HepG2 (cell line): ENCODE results near the gene GPC2. TPM values are rescaled to one million over a fixed set of nuclear protein-coding genes. Genes with fewer than 3 reads are reported as not detected.

Experiments
- CHD4 ChIP-seq: fragments of 200-600 bp; sonication (generic); IDR thresholded peaks from 2 replicates; pipeline ENCODE4 v1.7.0; 2017; ENCODE audit warnings: mild to moderate bottlenecking, low read length, borderline replicate concordance
- FOSL2 ChIP-seq: sonication (generic); formaldehyde crosslinking; IDR thresholded peaks from 2 replicates; pipeline ENCODE4 v1.4.0; 2020; ENCODE audit warnings: missing genetic modification reagents
- GABPB1 ChIP-seq: IDR thresholded peaks from 2 replicates; pipeline ENCODE4 v1.6.1; 2016; ENCODE audit warnings: mild to moderate bottlenecking, missing genetic modification reagents, moderate library complexity, missing compliant biosample characterization
- HOXA3 ChIP-seq: sonication (generic); formaldehyde crosslinking; IDR thresholded peaks from 2 replicates; pipeline ENCODE4 v1.5.0; 2020; ENCODE audit warnings: missing genetic modification reagents
- NBN ChIP-seq: fragments of 450-650 bp; conservative IDR thresholded peaks from 2 replicates; pipeline ENCODE4 v1.6.1; 2017
- NFE2L2 ChIP-seq: fragments of 150-350 bp; IDR thresholded peaks from 2 replicates; pipeline ENCODE4 v1.6.1; 2014; ENCODE audit warnings: low read length
- NR2F2 ChIP-seq: IDR thresholded peaks from 2 replicates; pipeline ENCODE4 v1.6.1; 2012; ENCODE audit warnings: low read depth, inconsistent platforms, borderline replicate concordance
- PAF1 ChIP-seq: IDR thresholded peaks from 2 replicates; pipeline ENCODE4 v1.6.1; 2016; ENCODE audit warnings: missing genetic modification reagents, missing compliant biosample characterization
- PTBP1 ChIP-seq: fragments of 200-400 bp; formaldehyde crosslinking; IDR thresholded peaks from 2 replicates; pipeline ENCODE4 v1.6.1; 2018; ENCODE audit warnings: low read length, low read depth; ENCODE audit not compliant: poor library complexity, severe bottlenecking
- REPIN1 ChIP-seq: sonication (generic); formaldehyde crosslinking; IDR thresholded peaks from 2 replicates; pipeline ENCODE4 v1.8.0; 2022; ENCODE audit warnings: missing genetic modification reagents, low read depth, mild to moderate bottlenecking, borderline replicate concordance
- RFX5 ChIP-seq: IDR thresholded peaks from 2 replicates; pipeline ENCODE4 v1.6.1; 2011; ENCODE audit warnings: low read depth, low read length, improper control_type of control experiment
- YEATS2 ChIP-seq: sonication (generic); formaldehyde crosslinking; IDR thresholded peaks from 2 replicates; pipeline ENCODE4 v1.4.0; 2020; ENCODE audit warnings: missing genetic modification reagents, borderline replicate concordance
- ZBTB1 ChIP-seq: sonication (generic); formaldehyde crosslinking; IDR thresholded peaks from 2 replicates; pipeline ENCODE4 v1.4.0; 2020; ENCODE audit warnings: missing genetic modification reagents, borderline replicate concordance
- ZNF501 ChIP-seq: sonication (generic); formaldehyde crosslinking; IDR thresholded peaks from 2 replicates; pipeline ENCODE4 v1.5.1; 2020; ENCODE audit warnings: mild to moderate bottlenecking, moderate library complexity, missing genetic modification reagents
- ZNF776 ChIP-seq: sonication (generic); formaldehyde crosslinking; IDR thresholded peaks from 2 replicates; pipeline ENCODE4 v1.4.0; 2020; ENCODE audit warnings: mild to moderate bottlenecking, missing genetic modification reagents
- polyA plus RNA-seq, 8 experiments: library from polyadenylated mRNA; depleted of rRNA in 3 of 8; stranded (reverse) in 7 of 8; unstranded in 1 of 8; fragments of >200 nt; fragmentation: Illumina TruSeq in 4 of 8; extraction: Trizol in 4 of 8; gene quantifications; 2 replicates each; pipeline versions ENCODE4 v1.2.1 to v1.2.3, GENCODE V29; 2011 to 2016; ENCODE audit warnings: low read depth in 4 of 8, missing spikeins in 1 of 8, mixed read lengths in 1 of 8; ENCODE audit not compliant: insufficient read depth in 1 of 8
- total RNA-seq, 5 experiments: library from RNA; depleted of rRNA; stranded (reverse); fragments of >200 nt; fragmentation: Illumina TruSeq; extraction: Trizol; gene quantifications; 2 replicates each; pipeline ENCODE4 v1.2.3, GENCODE V29; 2016; ENCODE audit warnings: low read depth in 1 of 5
- TF ChIP-seq, protein P1 (sequence below): sonication (generic); formaldehyde crosslinking; conservative IDR thresholded peaks from 2 replicates; pipeline ENCODE4 v1.8.0; 2022; ENCODE audit warnings: low read depth, missing genetic modification reagents
- TF ChIP-seq, protein P2 (sequence below): sonication (generic); formaldehyde crosslinking; IDR thresholded peaks from 2 replicates; pipeline ENCODE4 v1.5.1; 2020; ENCODE audit warnings: mild to moderate bottlenecking, missing genetic modification reagents, moderate library complexity
- TF ChIP-seq, protein P3 (sequence below): sonication (generic); formaldehyde crosslinking; IDR thresholded peaks from 2 replicates; pipeline ENCODE4 v1.4.0; 2020; ENCODE audit warnings: missing genetic modification reagents, borderline replicate concordance
- TF ChIP-seq, protein P4 (sequence below): sonication (generic); formaldehyde crosslinking; IDR thresholded peaks from 2 replicates; pipeline ENCODE4 v1.4.0; 2020; ENCODE audit warnings: missing genetic modification reagents
- TF ChIP-seq, protein P5 (sequence below): sonication (generic); formaldehyde crosslinking; IDR thresholded peaks from 2 replicates; pipeline ENCODE4 v1.5.0; 2020; ENCODE audit warnings: mild to moderate bottlenecking, missing genetic modification reagents

Gene GPC2
- total and polyA plus RNA-seq, 2 of the 13 experiments (the other 11 are each of a cell fraction or from before 2014, with no cell fraction given), result 0.64 to 0.78 TPM

DNA sequence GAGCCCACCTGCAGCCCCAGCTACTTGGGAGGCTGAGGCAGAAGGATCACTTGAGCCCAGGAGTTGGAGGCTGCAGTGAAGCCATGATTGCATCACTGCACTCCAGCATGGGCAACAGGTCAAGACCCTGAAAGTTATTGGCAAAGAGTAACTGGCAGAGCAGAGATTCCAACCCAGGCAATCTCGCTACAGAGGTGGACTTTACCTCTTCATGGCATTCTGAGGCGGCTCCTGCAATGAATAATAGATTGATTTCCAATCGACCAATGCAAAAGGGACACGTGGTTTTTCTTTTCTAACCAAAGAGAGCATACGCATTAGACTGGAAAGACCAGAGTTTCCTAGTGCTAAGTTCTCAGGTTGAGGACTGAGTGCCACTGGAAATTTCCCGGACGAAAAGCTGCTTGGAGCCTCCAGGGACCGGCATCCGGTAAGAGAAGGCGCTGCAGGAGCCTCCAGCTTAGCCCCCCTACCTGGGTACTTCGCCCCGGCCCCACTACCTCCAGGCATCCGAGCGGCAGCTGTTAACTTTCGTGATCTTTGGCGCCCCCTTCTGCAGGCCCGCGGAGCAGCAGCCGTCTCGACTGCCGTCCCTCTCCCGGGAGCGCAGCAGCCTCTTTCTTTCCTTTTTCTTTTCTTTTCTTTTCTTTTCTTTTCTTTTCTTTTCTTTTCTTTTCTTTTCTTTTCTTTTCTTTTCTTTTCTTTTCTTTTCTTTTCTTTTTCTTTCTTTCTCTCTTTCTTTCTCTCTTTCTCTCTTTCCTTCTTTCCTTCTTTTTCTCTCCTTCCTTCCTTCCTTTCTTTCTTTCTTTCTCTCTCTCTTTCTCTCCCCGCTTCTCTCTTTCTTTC, 46.4 kb downstream of the GPC2 start (continued):
- TF ChIP-seq, protein P1, sequence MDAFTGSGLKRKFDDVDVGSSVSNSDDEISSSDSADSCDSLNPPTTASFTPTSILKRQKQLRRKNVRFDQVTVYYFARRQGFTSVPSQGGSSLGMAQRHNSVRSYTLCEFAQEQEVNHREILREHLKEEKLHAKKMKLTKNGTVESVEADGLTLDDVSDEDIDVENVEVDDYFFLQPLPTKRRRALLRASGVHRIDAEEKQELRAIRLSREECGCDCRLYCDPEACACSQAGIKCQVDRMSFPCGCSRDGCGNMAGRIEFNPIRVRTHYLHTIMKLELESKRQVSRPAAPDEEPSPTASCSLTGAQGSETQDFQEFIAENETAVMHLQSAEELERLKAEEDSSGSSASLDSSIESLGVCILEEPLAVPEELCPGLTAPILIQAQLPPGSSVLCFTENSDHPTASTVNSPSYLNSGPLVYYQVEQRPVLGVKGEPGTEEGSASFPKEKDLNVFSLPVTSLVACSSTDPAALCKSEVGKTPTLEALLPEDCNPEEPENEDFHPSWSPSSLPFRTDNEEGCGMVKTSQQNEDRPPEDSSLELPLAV (CRISPR knock-in tag), result no peak
- 0 out of 2 replicates have a peak, but pooled peaks have one; percentile 28 for TF ChIP-seq ZNF776
- peak; percentile 52 for TF ChIP-seq YEATS2 (CRISPR knock-in tag)
- no peak for TF ChIP-seq CHD4
- TF ChIP-seq FOSL2 (CRISPR knock-in tag), result 0 out of 2 replicates have a peak, but pooled peaks have one; percentile 4
- TF ChIP-seq GABPB1, result peak; percentile 46; the same call in 1 of the 2 replicates
- TF ChIP-seq RFX5, result no peak
- TF ChIP-seq NBN, result no peak
- no peak for TF ChIP-seq PAF1 (CRISPR knock-in tag)
- TF ChIP-seq, protein P2, sequence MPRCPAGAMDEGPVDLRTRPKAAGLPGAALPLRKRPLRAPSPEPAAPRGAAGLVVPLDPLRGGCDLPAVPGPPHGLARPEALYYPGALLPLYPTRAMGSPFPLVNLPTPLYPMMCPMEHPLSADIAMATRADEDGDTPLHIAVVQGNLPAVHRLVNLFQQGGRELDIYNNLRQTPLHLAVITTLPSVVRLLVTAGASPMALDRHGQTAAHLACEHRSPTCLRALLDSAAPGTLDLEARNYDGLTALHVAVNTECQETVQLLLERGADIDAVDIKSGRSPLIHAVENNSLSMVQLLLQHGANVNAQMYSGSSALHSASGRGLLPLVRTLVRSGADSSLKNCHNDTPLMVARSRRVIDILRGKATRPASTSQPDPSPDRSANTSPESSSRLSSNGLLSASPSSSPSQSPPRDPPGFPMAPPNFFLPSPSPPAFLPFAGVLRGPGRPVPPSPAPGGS (CRISPR knock-in tag), result no peak
- TF ChIP-seq ZBTB1 (CRISPR knock-in tag), result no peak
- TF ChIP-seq PTBP1, result peak; percentile 32
- TF ChIP-seq NFE2L2, result no peak
- no peak for TF ChIP-seq REPIN1 (CRISPR knock-in tag)
- TF ChIP-seq, protein P3, sequence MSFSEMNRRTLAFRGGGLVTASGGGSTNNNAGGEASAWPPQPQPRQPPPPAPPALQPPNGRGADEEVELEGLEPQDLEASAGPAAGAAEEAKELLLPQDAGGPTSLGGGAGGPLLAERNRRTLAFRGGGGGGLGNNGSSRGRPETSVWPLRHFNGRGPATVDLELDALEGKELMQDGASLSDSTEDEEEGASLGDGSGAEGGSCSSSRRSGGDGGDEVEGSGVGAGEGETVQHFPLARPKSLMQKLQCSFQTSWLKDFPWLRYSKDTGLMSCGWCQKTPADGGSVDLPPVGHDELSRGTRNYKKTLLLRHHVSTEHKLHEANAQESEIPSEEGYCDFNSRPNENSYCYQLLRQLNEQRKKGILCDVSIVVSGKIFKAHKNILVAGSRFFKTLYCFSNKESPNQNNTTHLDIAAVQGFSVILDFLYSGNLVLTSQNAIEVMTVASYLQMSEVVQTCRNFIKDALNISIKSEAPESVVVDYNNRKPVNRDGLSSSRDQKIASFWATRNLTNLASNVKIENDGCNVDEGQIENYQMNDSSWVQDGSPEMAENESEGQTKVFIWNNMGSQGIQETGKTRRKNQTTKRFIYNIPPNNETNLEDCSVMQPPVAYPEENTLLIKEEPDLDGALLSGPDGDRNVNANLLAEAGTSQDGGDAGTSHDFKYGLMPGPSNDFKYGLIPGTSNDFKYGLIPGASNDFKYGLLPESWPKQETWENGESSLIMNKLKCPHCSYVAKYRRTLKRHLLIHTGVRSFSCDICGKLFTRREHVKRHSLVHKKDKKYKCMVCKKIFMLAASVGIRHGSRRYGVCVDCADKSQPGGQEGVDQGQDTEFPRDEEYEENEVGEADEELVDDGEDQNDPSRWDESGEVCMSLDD (CRISPR knock-in tag), result no peak
- peak; percentile 67 for TF ChIP-seq ZNF501 (CRISPR knock-in tag)
- TF ChIP-seq NR2F2, result peak; percentile 34; the same call in 1 of the 2 replicates
- TF ChIP-seq, protein P4, sequence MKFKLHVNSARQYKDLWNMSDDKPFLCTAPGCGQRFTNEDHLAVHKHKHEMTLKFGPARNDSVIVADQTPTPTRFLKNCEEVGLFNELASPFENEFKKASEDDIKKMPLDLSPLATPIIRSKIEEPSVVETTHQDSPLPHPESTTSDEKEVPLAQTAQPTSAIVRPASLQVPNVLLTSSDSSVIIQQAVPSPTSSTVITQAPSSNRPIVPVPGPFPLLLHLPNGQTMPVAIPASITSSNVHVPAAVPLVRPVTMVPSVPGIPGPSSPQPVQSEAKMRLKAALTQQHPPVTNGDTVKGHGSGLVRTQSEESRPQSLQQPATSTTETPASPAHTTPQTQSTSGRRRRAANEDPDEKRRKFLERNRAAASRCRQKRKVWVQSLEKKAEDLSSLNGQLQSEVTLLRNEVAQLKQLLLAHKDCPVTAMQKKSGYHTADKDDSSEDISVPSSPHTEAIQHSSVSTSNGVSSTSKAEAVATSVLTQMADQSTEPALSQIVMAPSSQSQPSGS (CRISPR knock-in tag), result 0 out of 2 replicates have a peak, but pooled peaks have one; percentile 6
- 0 out of 2 replicates have a peak, but pooled peaks have one; percentile 34 for TF ChIP-seq HOXA3 (CRISPR knock-in tag)
- TF ChIP-seq, protein P5, sequence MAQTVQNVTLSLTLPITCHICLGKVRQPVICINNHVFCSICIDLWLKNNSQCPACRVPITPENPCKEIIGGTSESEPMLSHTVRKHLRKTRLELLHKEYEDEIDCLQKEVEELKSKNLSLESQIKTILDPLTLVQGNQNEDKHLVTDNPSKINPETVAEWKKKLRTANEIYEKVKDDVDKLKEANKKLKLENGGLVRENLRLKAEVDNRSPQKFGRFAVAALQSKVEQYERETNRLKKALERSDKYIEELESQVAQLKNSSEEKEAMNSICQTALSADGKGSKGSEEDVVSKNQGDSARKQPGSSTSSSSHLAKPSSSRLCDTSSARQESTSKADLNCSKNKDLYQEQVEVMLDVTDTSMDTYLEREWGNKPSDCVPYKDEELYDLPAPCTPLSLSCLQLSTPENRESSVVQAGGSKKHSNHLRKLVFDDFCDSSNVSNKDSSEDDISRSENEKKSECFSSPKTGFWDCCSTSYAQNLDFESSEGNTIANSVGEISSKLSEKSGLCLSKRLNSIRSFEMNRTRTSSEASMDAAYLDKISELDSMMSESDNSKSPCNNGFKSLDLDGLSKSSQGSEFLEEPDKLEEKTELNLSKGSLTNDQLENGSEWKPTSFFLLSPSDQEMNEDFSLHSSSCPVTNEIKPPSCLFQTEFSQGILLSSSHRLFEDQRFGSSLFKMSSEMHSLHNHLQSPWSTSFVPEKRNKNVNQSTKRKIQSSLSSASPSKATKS (CRISPR knock-in tag), result no peak
